ENCODE measurements around the gene KRT76. TPM values are rescaled to one million over a fixed set of nuclear protein-coding genes. Genes with fewer than 3 reads are reported as not detected.

Gene KRT76
- total and polyA plus RNA-seq, 2 experiments from 2014 or later: not detected

GRCh38 chr12:52765702-52766101 lies 11.4 kb downstream of the KRT76 start:
- TF ChIP-seq ETS1 (IDR thresholded peaks at IDR 0.05) (no peak), ZNF331 (CRISPR knock-in tag; IDR thresholded peaks at IDR 0.05; ENCODE audit: low read depth) (no peak), REST (IDR thresholded peaks at IDR 0.05; ENCODE audit: unreplicated experiment) (no peak), ZNF114 (CRISPR knock-in tag; IDR thresholded peaks at IDR 0.05) (no peak), EZH2phosphoT487 (IDR thresholded peaks at IDR 0.05; ENCODE audit: unreplicated experiment) (no peak), CTCF (conservative IDR thresholded peaks at IDR 0.05; ENCODE audit: low read depth in 2 of 2) (no peak), ZNF462 (CRISPR knock-in tag; IDR thresholded peaks at IDR 0.05) (no peak)
- H3K27me3 Mint-ChIP-seq (ENCODE audit: insufficient read depth, low read depth, poor library complexity): peaks cover 6% of the 10 kb centered on the region

More at GRCh38 chr12:52765702-52766101, 11.4 kb downstream of the KRT76 start:
- Histone ChIP-seq H3F3A (replicated peaks; ENCODE audit: low read depth) (no peaks in the 10 kb centered on the region), H3K4me2 (no peak overlapping the region), H3K79me2 (replicated peaks; ENCODE audit: insufficient read depth) (no peaks in the 10 kb centered on the region), H3K27me3 (ENCODE audit: insufficient read depth) (no peaks in the 10 kb centered on the region), H3K4me1 (ENCODE audit: insufficient read depth) (no peaks in the 10 kb centered on the region), H3K4me3 (no peak overlapping the region), H3K36me3 (ENCODE audit: insufficient read depth) (no peaks in the 10 kb centered on the region; the same call in 1 of the 2 replicates), H4K20me1 (replicated peaks; ENCODE audit: insufficient read depth) (no peaks in the 10 kb centered on the region), H2AFZ (no peak overlapping the region), H3K27ac (ENCODE audit: low read depth) (no peak overlapping the region), H3K9me2 (ENCODE audit: insufficient read depth) (0 out of 2 replicates have a peak, but pooled peaks cover 6% of the 10 kb centered on the region)
- Mint-ChIP-seq H3K4me3 (no peak overlapping the region), H3K9me3 (peaks cover 20% of the 10 kb centered on the region), H3K36me3 (ENCODE audit: low read depth) (peaks cover 5% of the 10 kb centered on the region), H3K27ac (no peak overlapping the region), H3K4me1 (no peaks in the 10 kb centered on the region)
- ATAC-seq (no peak), DNase-seq (ENCODE audit: low spot score) (no peak)

All from GM23338 (cell line).